SH-SY5Y (cell line): ENCODE data around the gene FAM161A.

Experiments
- GATA2 ChIP-seq: IDR thresholded peaks from 2 replicates; pipeline ENCODE4 v1.6.1; 2011; ENCODE audit warnings: mild to moderate bottlenecking, low read depth, low read length
- GATA3 ChIP-seq: IDR thresholded peaks from 2 replicates; pipeline ENCODE4 v1.6.1; 2011; ENCODE audit warnings: low read depth, mild to moderate bottlenecking, low read length, moderate library complexity

GRCh38 chr2:61878761-61879160, 24.9 kb upstream of the FAM161A start:
- TF ChIP-seq GATA2 (no peak), GATA3 (no peak)
